Fibroblast of upper back skin (primary cell): Measurements from ENCODE around the gene RSBN1.
"Not testable (repeated sequence)": the region's sequence is repeated elsewhere in the genome, so short reads cannot be mapped to it uniquely, and the experiment has no call there.

ENCODE experiments used
- DNase-seq: peaks from one replicate; pipeline ENCODE4 v3.0.0-alpha.2; 2013

Gene RSBN1

DNA sequence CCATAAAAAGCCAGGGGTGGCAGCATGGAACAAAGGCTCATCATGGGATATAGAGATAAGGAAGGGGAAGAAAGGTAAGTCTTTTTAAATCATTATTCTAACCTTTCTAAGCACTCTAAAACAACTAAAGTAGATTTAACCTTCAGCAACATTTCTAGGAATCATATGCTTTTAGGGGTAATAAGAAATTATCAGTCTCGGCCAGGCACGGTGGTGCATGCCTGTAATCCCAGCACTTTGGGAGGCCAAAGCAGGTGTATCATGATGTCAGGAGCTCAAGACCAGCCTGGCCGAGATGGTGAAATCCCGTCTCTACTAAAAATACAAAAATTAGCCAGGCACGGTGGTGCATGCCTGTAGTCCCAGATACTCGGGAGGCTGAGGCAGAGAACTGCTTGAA, 32.7 kb downstream of the RSBN1 start:
- DNase-seq, result no peak

GRCh38 chr1:113777561-113777960, 34.7 kb downstream of the RSBN1 start:
- no peak for DNase-seq

DNA sequence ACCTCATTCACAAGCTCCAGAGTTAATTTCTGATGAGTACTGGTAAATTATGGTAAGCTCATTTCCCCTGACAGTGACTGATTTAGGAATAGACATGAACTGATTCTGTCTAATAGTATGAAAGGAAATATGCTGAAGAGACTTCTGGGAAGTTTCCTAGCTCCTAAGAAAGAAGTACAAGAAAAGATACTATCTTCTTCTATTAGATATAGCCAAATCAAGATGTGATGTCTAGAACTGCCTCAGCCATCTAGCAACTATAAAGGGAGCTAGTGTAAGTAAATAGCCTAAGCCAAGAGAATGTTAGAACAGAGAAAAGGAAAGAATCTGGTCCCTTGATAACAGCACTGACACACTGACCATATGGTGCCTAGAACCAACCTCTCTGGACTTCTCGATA, 42.2 kb downstream of the RSBN1 start:
- no peak for DNase-seq

GRCh38 chr1:113769601-113769970, 42.7 kb downstream of the RSBN1 start:
- DNase-seq, result no peak

- no peak for DNase-seq
Measured at GRCh38 chr1:113768916-113769600, 43.2 kb downstream of the RSBN1 start.

GRCh38 chr1:113765306-113766230, 46.7 kb downstream of the RSBN1 start:
- DNase-seq, result peak; percentile 28

DNA sequence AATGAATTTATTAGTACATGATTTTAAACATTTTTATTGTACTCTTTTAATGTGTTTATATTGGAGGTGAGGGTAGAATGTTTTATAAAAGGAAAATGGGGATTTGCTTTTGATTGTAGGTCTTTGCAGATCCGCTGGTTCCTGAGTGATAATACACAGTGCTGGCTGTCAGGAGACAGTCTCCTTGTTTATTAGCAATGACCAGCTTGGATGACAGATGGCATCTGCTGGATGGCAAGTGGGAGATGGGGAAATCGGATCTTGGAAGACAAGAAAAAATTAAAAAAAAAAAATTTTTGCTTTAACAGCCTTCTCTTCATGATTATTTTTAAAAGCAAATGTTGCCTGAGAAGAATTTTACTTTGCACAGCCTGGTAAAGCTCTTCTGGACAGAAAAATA, 48.6 kb downstream of the RSBN1 start:
- no peak for DNase-seq

DNA sequence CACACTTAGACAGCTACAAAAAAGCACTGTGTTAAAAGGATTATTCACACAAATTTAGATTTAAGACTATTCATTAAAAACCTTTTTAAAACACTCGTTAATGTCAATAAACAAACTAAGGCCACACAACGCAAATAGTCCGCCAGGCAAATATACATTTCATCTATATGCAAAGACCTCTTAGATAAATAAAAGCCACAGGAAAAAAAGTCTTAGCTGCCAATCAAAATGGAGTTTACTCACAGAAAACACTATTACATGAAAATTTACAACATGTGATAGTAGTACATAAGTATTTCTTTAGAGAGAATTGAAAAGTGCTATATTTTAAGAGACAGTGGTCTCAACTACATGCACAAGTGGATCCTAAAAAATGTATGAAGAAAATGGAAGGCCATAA, 50.3 kb downstream of the RSBN1 start:
- no peak for DNase-seq

- DNase-seq, result no peak
Measured at GRCh38 chr1:113760102-113761080, 51.9 kb downstream of the RSBN1 start.

- DNase-seq, result peak; percentile 81
Measured at GRCh38 chr1:113759333-113760101, 52.8 kb downstream of the RSBN1 start, which contains the start of gene PHTF1. Gene PHTF1, minus strand, starts transcription at chr1:113759486. Its CDS starts 783 bp downstream, at chr1:113758703.

GRCh38 chr1:113758631-113759332, 53.5 kb downstream of the RSBN1 start:
- DNase-seq, result peak; percentile 38

DNA sequence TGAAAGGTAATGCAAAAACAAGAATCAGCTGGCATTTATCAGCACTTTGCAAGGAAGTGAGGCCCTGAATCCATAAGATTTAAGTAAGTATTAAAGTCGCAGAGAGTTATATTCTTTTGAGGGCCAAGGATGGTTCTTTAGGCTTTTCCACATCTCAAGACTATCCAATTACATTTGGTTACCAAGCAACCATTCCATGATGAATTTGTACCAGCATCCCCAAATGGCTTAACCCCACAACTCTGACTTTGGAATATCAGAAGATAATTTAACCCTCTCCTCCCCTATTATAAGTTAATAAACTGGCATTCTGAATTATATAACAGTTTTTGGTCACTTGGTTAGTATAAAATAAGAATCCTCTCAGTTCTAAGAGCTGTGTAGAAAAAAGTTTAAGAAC, 55.8 kb downstream of the RSBN1 start:
- DNase-seq, result no peak

GRCh38 chr1:113753333-113753732, 58.9 kb downstream of the RSBN1 start:
- not testable (repeated sequence) for DNase-seq

DNA sequence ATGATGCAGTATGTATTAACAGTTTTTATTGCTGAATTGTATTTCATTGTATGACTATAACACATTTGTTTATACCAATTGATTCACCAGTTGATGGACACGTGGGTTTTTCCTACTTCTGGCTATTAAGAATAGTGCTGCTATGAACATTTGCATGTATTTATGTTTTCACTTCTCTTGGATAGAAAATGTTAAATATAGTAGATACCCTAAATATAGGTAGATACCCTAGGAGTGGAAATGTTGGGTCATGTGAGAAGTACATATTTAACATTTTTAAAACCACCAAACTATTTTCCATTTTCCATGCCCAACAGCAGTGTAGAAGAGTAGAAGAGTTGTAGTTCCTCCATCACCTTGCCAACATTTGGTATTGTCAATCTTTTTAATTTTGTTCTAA, 60.8 kb downstream of the RSBN1 start:
- no peak for DNase-seq

- no peak for DNase-seq
Measured at GRCh38 chr1:113751114-113751513, 61.2 kb downstream of the RSBN1 start.

DNA sequence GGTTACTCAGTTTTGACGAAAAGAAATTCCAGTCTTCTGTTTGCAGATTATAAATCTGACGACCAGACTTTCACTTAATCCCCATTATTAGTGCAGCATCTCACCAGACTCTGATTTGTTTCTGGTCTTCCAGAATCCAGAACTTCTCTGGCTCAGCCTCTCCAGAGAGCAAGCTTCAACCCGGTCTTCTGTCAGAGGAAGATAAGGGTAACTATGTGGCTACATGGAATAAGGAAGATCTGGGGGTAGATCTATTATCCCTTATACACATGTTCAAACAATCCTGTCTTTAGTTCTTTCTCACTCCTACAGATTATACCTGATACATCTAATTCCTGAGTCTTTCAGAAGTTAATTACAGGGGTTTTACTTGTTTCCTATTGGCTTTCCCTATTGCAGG, 62.9 kb downstream of the RSBN1 start:
- DNase-seq, result no peak

DNA sequence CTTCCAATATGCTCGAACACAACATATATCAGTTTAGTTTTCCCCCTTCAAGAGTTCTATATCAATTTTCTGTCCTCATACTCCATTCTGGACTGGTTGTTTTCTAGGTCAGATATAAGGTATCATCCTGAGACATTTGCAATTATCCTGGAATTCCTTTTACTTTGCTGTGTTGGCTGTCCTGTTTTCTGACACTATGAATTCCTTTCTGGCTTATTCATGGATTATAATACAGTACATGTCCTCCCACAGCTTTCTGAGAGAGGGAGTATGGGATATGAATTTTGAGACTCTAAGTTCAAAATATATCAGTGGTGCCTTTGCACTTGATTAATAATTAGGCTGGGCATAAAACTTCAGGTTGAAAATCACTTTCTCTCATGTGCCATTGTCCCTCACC, 64.9 kb downstream of the RSBN1 start:
- DNase-seq, result peak; percentile 50

GRCh38 chr1:113745425-113745824, 66.9 kb downstream of the RSBN1 start:
- DNase-seq, result no peak

DNA sequence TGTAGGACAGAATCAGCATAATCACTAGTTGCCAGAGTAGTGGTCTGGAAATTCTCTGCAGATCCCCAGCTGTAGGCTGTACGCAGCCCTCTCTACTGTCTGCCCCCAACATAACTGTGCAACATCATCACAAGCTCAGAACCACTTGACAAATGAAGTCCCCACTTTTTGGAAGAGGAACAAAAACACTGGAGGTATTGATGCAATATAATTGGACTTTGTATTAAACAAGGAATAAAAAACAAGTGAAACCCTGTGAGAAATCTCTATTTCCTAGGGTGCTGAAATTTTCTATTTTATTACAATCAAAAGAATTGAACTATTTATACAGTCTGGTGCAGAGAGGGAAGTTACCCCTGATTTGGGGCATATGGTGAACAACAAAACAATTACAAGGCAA, 68.2 kb downstream of the RSBN1 start:
- no peak for DNase-seq

GRCh38 chr1:113742515-113742914, 69.8 kb downstream of the RSBN1 start:
- DNase-seq, result no peak

DNA sequence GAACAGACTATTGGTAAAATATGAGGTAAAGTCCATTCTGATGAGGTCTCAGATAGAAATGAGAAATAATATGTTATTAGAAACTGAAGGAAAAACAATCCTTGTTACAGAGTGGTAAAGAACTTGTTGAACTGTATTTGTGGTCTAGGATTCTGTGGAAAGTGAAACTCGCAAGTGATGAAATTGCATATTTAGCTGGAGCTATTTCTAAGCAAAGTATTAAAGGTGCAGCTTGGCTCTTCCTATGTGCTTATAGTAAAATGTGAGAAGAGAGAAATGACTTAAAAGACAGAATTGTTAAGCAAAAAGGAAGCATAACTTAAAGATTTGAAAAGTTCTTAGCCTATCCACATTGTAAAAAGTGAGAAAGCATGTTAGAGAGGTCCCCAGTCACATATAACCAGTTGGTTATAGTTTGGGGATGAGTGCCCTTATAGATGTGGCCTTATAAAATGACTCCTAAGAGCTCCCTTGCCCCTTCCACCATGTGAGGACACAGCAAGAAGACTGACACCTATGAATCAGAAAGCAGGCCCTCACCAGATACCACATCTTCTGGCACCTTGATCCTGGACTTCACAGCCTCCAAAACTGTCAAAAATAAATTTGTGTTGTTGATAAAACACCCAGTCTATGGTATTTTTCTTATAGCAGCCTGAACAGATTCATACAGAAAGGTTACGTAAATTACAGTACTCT, 77.8 kb downstream of the RSBN1 start:
- DNase-seq, result no peak
